ENCODE data around the gene TEX2. TPM values are rescaled to one million over a fixed set of nuclear protein-coding genes. Genes with fewer than 3 reads are reported as not detected.

TEX2 gene
- polyA plus RNA-seq, 3 donors = 24.3 to 26.1 (median 24.6) TPM

- DNase-seq (ENCODE audit: extremely low read depth in 1 of 11, low read depth in 9 of 11, low spot score in 4 of 11) = no peak
These were observed 147.9 kb downstream of the TEX2 start for GRCh38 chr17:64115043-64115698.

- DNase-seq (ENCODE audit: extremely low read depth in 1 of 11, low read depth in 9 of 11, low spot score in 4 of 11) = no peak
These were observed 150.1 kb downstream of the TEX2 start for GRCh38 chr17:64113006-64113405.

GRCh38 chr17:64111831-64112230 lies 151.2 kb downstream of the TEX2 start:
- DNase-seq (ENCODE audit: extremely low read depth in 1 of 11, low read depth in 9 of 11, low spot score in 4 of 11) = no peak

GRCh38 chr17:64110379-64111152 lies 152.5 kb downstream of the TEX2 start:
- no peak for DNase-seq (ENCODE audit: extremely low read depth in 1 of 11, low read depth in 9 of 11, low spot score in 4 of 11)

- DNase-seq (ENCODE audit: extremely low read depth in 1 of 11, low read depth in 9 of 11, low spot score in 4 of 11) = no peak
These were observed 153.7 kb downstream of the TEX2 start for GRCh38 chr17:64109400-64109799.

- DNase-seq (ENCODE audit: extremely low read depth in 1 of 11, low read depth in 9 of 11, low spot score in 4 of 11) = no peak
These were observed 155.4 kb downstream of the TEX2 start for GRCh38 chr17:64107500-64108236.

- no peak for DNase-seq (ENCODE audit: extremely low read depth in 1 of 11, low read depth in 9 of 11, low spot score in 4 of 11)
These were observed 156.1 kb downstream of the TEX2 start for GRCh38 chr17:64106918-64107317.

GRCh38 chr17:64103391-64104364 lies 159.4 kb downstream of the TEX2 start:
- no peak for DNase-seq (ENCODE audit: extremely low read depth in 1 of 11, low read depth in 9 of 11, low spot score in 4 of 11)

- DNase-seq (ENCODE audit: extremely low read depth in 1 of 11, low read depth in 9 of 11, low spot score in 4 of 11) = no peak
These were observed 160.3 kb downstream of the TEX2 start for GRCh38 chr17:64102627-64103390.

- no peak for DNase-seq (ENCODE audit: extremely low read depth in 1 of 11, low read depth in 9 of 11, low spot score in 4 of 11)
These were observed 163.5 kb downstream of the TEX2 start for GRCh38 chr17:64099543-64099942.

Other genes with a start within 250 kb of the TEX2 start
- gene ICAM2, start 242.6 kb downstream of the TEX2 start, polyA plus RNA-seq (ENCODE audit: insufficient read length in 3 of 3) = 10 to 100 TPM; 23.0 to 30.0 (median 28.7) TPM
- gene ERN1, start 133.1 kb downstream of the TEX2 start, polyA plus RNA-seq (ENCODE audit: insufficient read length in 3 of 3) = 1 to 10 TPM; 8.3 to 9.7 (median 8.6) TPM
- 100 to 1,000 TPM; 112 to 119 (median 115) TPM for gene PECAM1, start 127.6 kb upstream of the TEX2 start, polyA plus RNA-seq (ENCODE audit: insufficient read length in 3 of 3)
- 1 to 10 TPM; 2.9 to 3.0 (median 2.9) TPM for gene MILR1, start 185.9 kb upstream of the TEX2 start, polyA plus RNA-seq (ENCODE audit: insufficient read length in 3 of 3)
- gene POLG2, start 233.8 kb upstream of the TEX2 start, polyA plus RNA-seq (ENCODE audit: insufficient read length in 3 of 3) = 10 to 100 TPM; 26.8 to 51.5 (median 31.7) TPM
- gene DDX5, start 243.0 kb upstream of the TEX2 start, polyA plus RNA-seq (ENCODE audit: insufficient read length in 3 of 3) = 100 to 1,000 TPM; 753 to 939 (median 768) TPM
- gene CEP95, start 243.7 kb upstream of the TEX2 start, polyA plus RNA-seq (ENCODE audit: insufficient read length in 3 of 3) = 100 to 1,000 TPM in 2 of 3 donors, 10 to 100 TPM in 1; 91.7 to 181 (median 109) TPM